Stimulated activated CD8-positive, alpha-beta memory T cell treated with anti-CD3 and anti-CD28 coated beads, Interleukin-4, amount 100 ng/mL, for 1 hour (primary cell): ENCODE measurements around the gene ERG28.

Experiments
- DNase-seq, 2 donors: peaks; one replicate each; pipeline ENCODE4 v3.0.0-alpha.2; 2020; ENCODE audit warnings: low read depth in 2 of 2, low spot score in 1 of 2

The ERG28 gene

GRCh38 chr14:75660238-75660629 is 442 bp downstream of the ERG28 start:
- no peak for DNase-seq

GRCh38 chr14:75658957-75659356 is 1.7 kb downstream of the ERG28 start:
- DNase-seq, result no peak

GRCh38 chr14:75657331-75657730 is 3.3 kb downstream of the ERG28 start:
- no peak for DNase-seq

- DNase-seq, result no peak
Observed at GRCh38 chr14:75655235-75655634, 5.4 kb downstream of the ERG28 start.

GRCh38 chr14:75654127-75654732 is 6.4 kb downstream of the ERG28 start:
- DNase-seq, result peak; percentile 65 to 68

- no peak for DNase-seq
Observed at GRCh38 chr14:75653563-75653962, 7.1 kb downstream of the ERG28 start.

GRCh38 chr14:75650253-75651058 is 10.2 kb downstream of the ERG28 start:
- DNase-seq, result no peak

- DNase-seq, result no peak
Observed at GRCh38 chr14:75649773-75650172, 10.9 kb downstream of the ERG28 start.

GRCh38 chr14:75649337-75649736 is 11.3 kb downstream of the ERG28 start:
- no peak for DNase-seq

- DNase-seq, result no peak
Observed at GRCh38 chr14:75648066-75648838, 12.4 kb downstream of the ERG28 start.

GRCh38 chr14:75647640-75648039 is 13.0 kb downstream of the ERG28 start:
- DNase-seq, result no peak

GRCh38 chr14:75646762-75647161 is 13.9 kb downstream of the ERG28 start:
- no peak for DNase-seq

GRCh38 chr14:75645056-75645455 is 15.6 kb downstream of the ERG28 start:
- no peak for DNase-seq

- no peak for DNase-seq
Observed at GRCh38 chr14:75643985-75644384, 16.7 kb downstream of the ERG28 start.

GRCh38 chr14:75640876-75641275 is 19.8 kb downstream of the ERG28 start:
- no peak for DNase-seq

- DNase-seq, result no peak
Observed at GRCh38 chr14:75636100-75636692, 24.5 kb downstream of the ERG28 start.

GRCh38 chr14:75634848-75635247 is 25.8 kb downstream of the ERG28 start:
- DNase-seq, result no peak

- DNase-seq, result no peak
Observed at GRCh38 chr14:75631453-75631831, 29.2 kb downstream of the ERG28 start.

GRCh38 chr14:75630695-75631452 is 29.8 kb downstream of the ERG28 start:
- no peak for DNase-seq

- DNase-seq, result no peak
Observed at GRCh38 chr14:75628816-75629215, 31.9 kb downstream of the ERG28 start.

GRCh38 chr14:75627406-75627805 is 33.3 kb downstream of the ERG28 start:
- no peak for DNase-seq
